H1 (cell line): ENCODE results near the gene CHST11. TPM values are rescaled to one million over a fixed set of nuclear protein-coding genes. Genes with fewer than 3 reads are reported as not detected.

Experiments
- BCL11A ChIP-seq, 2 experiments: IDR thresholded peaks; one replicate each; pipeline ENCODE4 v1.6.1; 2011; ENCODE audit warnings: low read depth in 2 of 2, low read length in 2 of 2, mild to moderate bottlenecking in 2 of 2
- CBX5 ChIP-seq: fragments of 300-800, 300-1000 bp; sonication (generic); IDR thresholded peaks from 2 replicates; pipeline ENCODE4 v1.7.1; 2016; ENCODE audit warnings: antibody characterized with exemption, low read length, low read depth
- CREB1 ChIP-seq: IDR thresholded peaks from 2 replicates; pipeline ENCODE4 v1.6.1; 2012; ENCODE audit warnings: inconsistent platforms
- HDAC2 ChIP-seq, 2 experiments: fragments of 300-600 bp in 1 of 2; sonication (generic) in 1 of 2; IDR thresholded peaks; 2 replicates each; pipeline ENCODE4 v1.6.1; 2011 to 2012; ENCODE audit warnings: low read depth in 2 of 2, low read length in 2 of 2, mild to moderate bottlenecking in 2 of 2, moderate library complexity in 2 of 2, borderline replicate concordance in 1 of 2, inconsistent platforms in 1 of 2
- POLR2A ChIP-seq, 2 experiments: IDR thresholded peaks; 1 replicate in 1 of 2; 2 replicates in 1 of 2; pipeline ENCODE4 v1.6.1; 2011; ENCODE audit warnings: low read depth in 2 of 2, low read length in 2 of 2, mild to moderate bottlenecking in 2 of 2; ENCODE audit errors: control extremely low read depth in 1 of 2
- polyA plus RNA-seq, 7 experiments: library from polyadenylated mRNA; depleted of rRNA in 3 of 7; stranded (reverse) in 5 of 7; unstranded in 2 of 7; fragments of >200 nt in 5 of 7; fragments of 200-250 nt in 2 of 7; gene quantifications; 1 replicate in 5 of 7; 2 replicates in 1 of 7; 4 replicates in 1 of 7; pipeline versions ENCODE4 v1.2.1 to v1.2.3, GENCODE V29; 2011 to 2013; ENCODE audit warnings: missing spikeins in 2 of 7, mixed read lengths in 2 of 7
- total RNA-seq: library from RNA; stranded (reverse); fragmentation: NEBNext Ultra II Directional; extraction: Animal tissue kit (Norgen Biotek cat#: 25700); gene quantifications from 2 replicates; pipeline ENCODE4 v1.2.1, GENCODE V29; 2021

Gene CHST11
- total and polyA plus RNA-seq, 2 of the 8 experiments (the other 6 are each of a cell fraction or from before 2014, with no cell fraction given): 14.4 to 20.8 TPM

GRCh38 chr12:104582739-104583138, 126.0 kb downstream of the CHST11 start (continued):
- TF ChIP-seq CBX5 (no peak), HDAC2 (IDR thresholded peaks at IDR 0.05; ENCODE audit: borderline replicate concordance in 1 of 2, low read depth in 2 of 2, low read length in 2 of 2) (no peak), CREB1 (no peak), BCL11A (IDR thresholded peaks at IDR 0.05; ENCODE audit: low read depth in 2 of 2, low read length in 2 of 2) (no peak), POLR2A (IDR thresholded peaks at IDR 0.05; ENCODE audit: control extremely low read depth in 1 of 2, low read depth in 2 of 2, low read length in 2 of 2) (no peak)
- TF ChIP-seq, all 59 proteins: peak for 0
